Small intestine (tissue), 7 donors: ENCODE results near the gene HHLA2. TPM values are rescaled to one million over a fixed set of nuclear protein-coding genes. Genes with fewer than 3 reads are reported as not detected.

Source experiments
- DNase-seq, 2 donors: peaks; one replicate each; pipeline versions ENCODE4 v3.0.0 to v3.0.0-alpha.2; 2013
- FAIRE-seq: peaks from 2 replicates; lab custom pipeline; 2012; peaks lifted over from hg19 to GRCh38; lab: Jason Lieb, UNC
- H3K27ac ChIP-seq, 3 donors: one replicate each; pipeline ENCODE4 v1.5.1; 2013; ENCODE audit warnings: low read length in 2 of 3, mild to moderate bottlenecking in 2 of 3, control low read depth in 1 of 3, inconsistent platforms in 1 of 3, low read depth in 1 of 3, moderate library complexity in 1 of 3
- H3K27me3 ChIP-seq, 3 donors: one replicate each; pipeline ENCODE4 v1.6.1; 2013; ENCODE audit warnings: low read length in 3 of 3, inconsistent platforms in 1 of 3; ENCODE audit not compliant: control insufficient read depth in 3 of 3, insufficient read depth in 3 of 3
- H3K36me3 ChIP-seq, 3 donors: one replicate each; pipeline ENCODE4 v1.6.1; 2013; ENCODE audit warnings: low read length in 3 of 3, inconsistent platforms in 1 of 3, low read depth in 1 of 3, mild to moderate bottlenecking in 1 of 3, moderate library complexity in 1 of 3; ENCODE audit not compliant: control insufficient read depth in 3 of 3, insufficient read depth in 2 of 3
- H3K4me1 ChIP-seq, 3 donors: one replicate each; pipeline ENCODE4 v1.6.1; 2013; ENCODE audit warnings: low read length in 2 of 3, inconsistent platforms in 1 of 3, low read depth in 1 of 3, mild to moderate bottlenecking in 1 of 3, moderate library complexity in 1 of 3; ENCODE audit not compliant: control insufficient read depth in 3 of 3, insufficient read depth in 2 of 3
- H3K4me3 ChIP-seq, 3 donors: one replicate each; pipeline ENCODE4 v1.5.1; 2013; ENCODE audit warnings: low read length in 3 of 3, control low read depth in 1 of 3, inconsistent platforms in 1 of 3, low read depth in 1 of 3, mild to moderate bottlenecking in 1 of 3, moderate library complexity in 1 of 3
- H3K9me3 ChIP-seq, 2 donors: one replicate each; pipeline ENCODE4 v1.6.1; 2013; ENCODE audit warnings: low read depth in 1 of 2, low read length in 1 of 2; ENCODE audit not compliant: control insufficient read depth in 2 of 2, insufficient read depth in 1 of 2
- WGBS, 3 donors: extraction: QIAGEN DNeasy Blood & Tissue Kit; methylation state at CpG; one replicate each; pipeline ENCODE4 v1.1.7; 2013; 5-methylcytosine and 5-hydroxymethylcytosine counted together
- polyA plus RNA-seq, 4 donors: library from polyadenylated mRNA; stranded (reverse) in 3 of 4; unstranded in 1 of 4; fragments of 200-250 nt in 3 of 4; fragments of 120-200 nt in 1 of 4; gene quantifications; one replicate each; pipeline versions ENCODE4 v1.2.1 to v1.2.3, GENCODE V29; 2013
- donor health status: healthy with polysubstance abuse.
- donor health status: control.
- donor health status: control.
- donor health status: Bipolar disorder and iron deficiency.
- donor health status: healthy.

HHLA2 gene
- polyA plus RNA-seq, 4 donors, result 20.5 to 130 (median 91.0) TPM

DNA sequence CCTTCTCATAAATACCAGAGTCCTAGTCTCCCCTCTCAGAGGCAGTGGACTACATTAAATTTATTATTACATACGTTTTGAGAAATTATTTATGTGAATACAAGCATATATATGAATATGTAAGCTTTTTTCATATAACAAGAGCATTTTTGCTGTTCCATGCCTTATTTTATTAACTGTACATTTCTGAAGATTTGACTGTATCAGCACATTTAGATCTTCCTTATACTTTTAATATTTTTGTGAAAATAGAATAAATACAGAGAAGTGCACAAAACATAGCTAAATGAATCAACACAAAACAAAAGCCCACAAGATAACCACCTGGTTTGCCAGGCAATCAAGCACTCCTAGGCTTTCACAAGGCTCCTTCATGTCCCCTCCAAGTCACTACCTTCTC is 27.8 kb downstream of the HHLA2 start:
- H3K36me3 ChIP-seq, result peaks cover 0 to 3% (median 2%) of the 10 kb centered on the region in 3 donors
- peaks cover 0 to 3% (median 0%) of the 10 kb centered on the region in 3 donors for H3K4me1 ChIP-seq
- H3K9me3 ChIP-seq, result no peaks in the 10 kb centered on the region
- 72 to 85% (median 80%) methylated on average over 1 of the region's 1 CpG for WGBS, 3 donors
- H3K4me3 ChIP-seq, result no peak overlapping the region
- DNase-seq (no peak), FAIRE-seq (no peak)
- H3K27ac ChIP-seq, result no peak overlapping the region
- no peaks in the 10 kb centered on the region for H3K27me3 ChIP-seq

DNA sequence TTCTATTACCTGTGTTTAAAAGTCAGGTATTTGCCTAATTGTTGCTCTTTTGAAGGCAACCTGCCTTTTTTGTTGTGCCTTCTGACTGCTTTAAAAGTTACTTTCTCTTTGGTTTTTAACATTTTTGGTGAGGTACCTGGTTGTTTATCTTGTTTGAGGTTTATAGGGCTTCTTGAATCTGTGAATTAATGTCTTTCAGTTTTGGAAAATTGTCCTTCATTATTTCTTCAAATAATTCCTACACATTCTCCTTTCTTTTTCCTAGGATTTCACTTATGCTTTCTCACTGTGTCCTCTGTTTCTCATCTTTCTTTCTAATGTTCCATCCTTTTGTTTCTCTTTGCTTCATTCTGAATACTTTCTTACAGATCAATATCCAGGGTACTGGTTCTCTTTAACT is 30.8 kb downstream of the HHLA2 start:
- H3K4me3 ChIP-seq, result no peak overlapping the region
- peaks cover 0 to 10% (median 9%) of the 10 kb centered on the region in 3 donors for H3K36me3 ChIP-seq
- no peaks in the 10 kb centered on the region for H3K9me3 ChIP-seq
- no peak overlapping the region for H3K27ac ChIP-seq
- no peaks in the 10 kb centered on the region for H3K27me3 ChIP-seq
- FAIRE-seq (no peak), DNase-seq (no peak)
- H3K4me1 ChIP-seq, result no peaks in the 10 kb centered on the region

DNA sequence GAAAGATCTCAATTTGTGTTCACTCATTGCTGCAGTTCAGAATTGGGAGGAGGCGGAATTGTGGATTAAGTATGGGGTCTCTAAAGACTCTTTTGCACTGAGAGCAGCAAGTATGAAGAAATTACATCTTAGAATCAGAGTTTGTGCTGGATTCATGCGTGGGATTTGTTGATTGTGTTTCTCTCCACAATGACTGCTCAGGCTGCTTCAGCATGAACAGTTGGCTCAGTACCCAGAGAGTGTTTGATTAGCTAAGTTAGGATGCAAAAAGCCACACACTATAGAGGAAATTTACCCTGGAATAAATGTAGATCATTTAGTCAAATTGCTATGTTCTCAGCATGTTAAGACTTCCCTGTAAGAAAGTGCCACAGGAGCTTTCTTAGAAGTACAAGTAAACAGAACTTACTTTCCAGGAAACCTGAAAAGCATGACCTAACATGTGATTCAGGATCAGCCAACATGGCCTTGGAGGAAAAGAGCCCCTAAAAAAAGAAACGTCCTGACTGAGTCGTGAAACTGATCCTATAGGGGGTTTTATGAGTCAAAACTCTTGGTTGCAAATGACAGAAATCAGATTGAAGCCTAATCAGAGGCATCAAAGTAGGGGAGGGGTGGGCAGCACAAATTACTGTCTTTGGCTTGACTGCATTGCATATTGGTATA is 32.6 kb downstream of the HHLA2 start:
- Histone ChIP-seq H3K27ac (no peak overlapping the region), H3K9me3 (no peaks in the 10 kb centered on the region), H3K4me3 (no peak overlapping the region), H3K4me1 (no peaks in the 10 kb centered on the region), H3K36me3 (peaks cover 0 to 10% (median 9%) of the 10 kb centered on the region in 3 donors), H3K27me3 (no peaks in the 10 kb centered on the region)
- DNase-seq (no peak), FAIRE-seq (no peak)
- 56 to 77% (median 65%) methylated on average over 4 of the region's 4 CpGs for WGBS, 3 donors

DNA sequence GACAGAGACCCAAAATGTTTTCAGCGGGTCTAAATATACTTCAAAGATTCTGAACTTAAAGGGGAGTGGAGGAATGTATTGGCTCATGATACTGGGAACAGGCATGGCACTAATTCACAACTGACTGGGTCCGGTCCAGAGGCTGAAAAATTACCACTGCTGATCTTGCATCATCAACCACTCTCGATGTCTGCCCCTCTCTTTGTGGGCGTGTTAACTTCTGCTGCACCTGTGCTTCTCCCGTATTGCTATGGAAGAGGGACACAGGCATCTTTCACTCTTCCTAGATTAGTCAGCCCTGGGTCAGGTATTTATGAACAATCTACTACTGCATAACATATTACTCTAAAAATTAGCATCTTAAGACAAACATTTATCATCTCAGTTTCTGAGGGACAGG is 33.2 kb downstream of the HHLA2 start:
- DNase-seq (no peak), FAIRE-seq (no peak)
- Histone ChIP-seq H3K4me3 (no peak overlapping the region), H3K36me3 (peaks cover 0 to 10% (median 9%) of the 10 kb centered on the region in 3 donors), H3K9me3 (no peaks in the 10 kb centered on the region), H3K27ac (no peak overlapping the region), H3K4me1 (no peaks in the 10 kb centered on the region), H3K27me3 (no peaks in the 10 kb centered on the region)
- WGBS, 3 donors, result 86 to 93% (median 90%) methylated on average over 5 of the region's 5 CpGs

DNA sequence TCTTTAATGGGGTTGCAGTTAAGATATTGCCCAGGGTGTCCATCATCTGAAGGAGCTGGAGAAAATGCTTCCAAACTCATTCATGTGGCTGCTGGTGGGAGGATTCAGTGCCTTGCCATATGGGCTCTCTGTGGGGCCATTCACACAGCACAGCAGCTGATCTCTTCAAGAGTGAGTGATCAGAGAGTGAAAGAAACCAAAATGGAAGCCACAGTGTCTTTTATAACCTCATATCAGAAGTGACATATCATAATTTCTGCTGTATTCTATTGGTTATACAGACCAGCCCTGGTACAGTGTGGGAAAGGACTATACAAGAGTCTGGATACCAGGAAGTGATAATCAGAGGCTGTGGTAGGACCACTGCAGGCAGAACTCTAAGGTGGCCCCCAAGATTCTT is 33.6 kb downstream of the HHLA2 start:
- Histone ChIP-seq H3K4me3 (no peak overlapping the region), H3K9me3 (no peaks in the 10 kb centered on the region), H3K4me1 (no peaks in the 10 kb centered on the region), H3K27me3 (no peaks in the 10 kb centered on the region), H3K27ac (no peak overlapping the region), H3K36me3 (peaks cover 0 to 10% (median 9%) of the 10 kb centered on the region in 3 donors)
- FAIRE-seq (no peak), DNase-seq (no peak)

DNA sequence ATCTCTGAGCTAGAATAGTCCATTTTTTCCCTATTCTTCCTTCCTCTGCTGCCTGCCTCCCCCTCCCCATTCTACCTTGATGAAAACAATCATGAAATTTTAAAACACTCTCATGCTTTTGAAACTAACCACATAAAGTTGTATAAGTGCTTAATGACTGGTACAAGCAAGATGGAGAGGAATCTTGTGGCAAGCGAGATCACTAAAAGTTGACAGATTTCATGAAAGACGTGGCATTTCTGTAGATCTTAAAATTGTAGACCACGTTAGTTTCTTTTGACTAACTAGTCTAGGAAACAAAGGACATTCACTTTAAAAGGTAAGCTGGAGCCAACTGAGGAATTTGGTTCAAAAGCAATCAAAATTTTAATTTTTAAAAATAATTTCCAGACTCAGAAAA is 35.4 kb downstream of the HHLA2 start:
- FAIRE-seq (no peak), DNase-seq (no peak)
- Histone ChIP-seq H3K27ac (no peak overlapping the region), H3K27me3 (no peaks in the 10 kb centered on the region), H3K4me3 (no peak overlapping the region), H3K4me1 (no peaks in the 10 kb centered on the region), H3K9me3 (no peaks in the 10 kb centered on the region), H3K36me3 (peaks cover 0 to 7% (median 6%) of the 10 kb centered on the region in 3 donors)
- WGBS, 3 donors, result 83 to 98% (median 94%) methylated on average over 3 of the region's 3 CpGs

DNA sequence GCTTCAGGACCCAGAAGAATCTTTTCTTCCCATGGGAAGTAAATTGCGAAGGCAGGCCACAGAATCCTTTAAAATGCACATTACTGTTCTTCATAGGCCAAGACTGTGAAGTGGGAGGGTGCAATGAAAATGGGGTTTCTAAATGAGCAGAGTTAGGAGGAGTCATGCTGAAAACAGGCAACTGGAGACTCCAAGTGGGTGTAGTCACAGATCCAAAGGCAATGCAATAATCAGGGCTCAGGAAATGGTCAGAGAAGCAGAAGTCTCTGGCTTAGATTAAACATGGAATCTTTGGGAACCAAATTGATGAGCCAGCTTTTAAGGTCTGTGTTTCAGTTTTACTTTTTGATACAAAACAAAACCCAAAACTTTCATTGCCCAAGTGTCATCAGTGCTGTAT is 37.6 kb downstream of the HHLA2 start:
- Histone ChIP-seq H3K36me3 (peaks cover 0 to 7% (median 6%) of the 10 kb centered on the region in 3 donors), H3K9me3 (no peaks in the 10 kb centered on the region), H3K27me3 (no peaks in the 10 kb centered on the region), H3K4me3 (no peak overlapping the region), H3K27ac (no peak overlapping the region), H3K4me1 (peaks cover 0 to 2% (median 0%) of the 10 kb centered on the region in 3 donors)
- FAIRE-seq, result no peak
- DNase-seq, result no peak
- 94 to 100% (median 95%) methylated on average over 1 of the region's 1 CpG for WGBS, 3 donors

DNA sequence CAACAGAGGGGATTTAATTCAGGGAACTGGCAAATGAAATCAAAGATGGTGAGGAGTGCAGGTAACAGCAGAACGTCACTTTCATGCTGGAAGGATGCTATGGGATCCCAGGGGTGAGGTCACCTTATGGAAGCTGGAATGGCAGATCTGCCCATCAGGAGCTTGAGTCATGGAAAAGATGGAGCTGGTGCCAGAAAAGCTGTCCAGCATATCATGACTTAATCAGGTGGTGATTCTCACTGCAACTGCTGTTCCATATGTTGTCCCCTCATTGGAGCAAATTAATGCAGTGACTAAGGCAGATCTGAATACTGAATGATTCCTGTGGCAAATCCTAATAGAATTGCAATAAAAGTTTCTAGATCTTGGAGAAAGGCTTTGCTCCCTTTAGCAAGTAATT is 38.4 kb downstream of the HHLA2 start:
- Histone ChIP-seq H3K4me3 (no peak overlapping the region), H3K27ac (no peak overlapping the region), H3K36me3 (peaks cover 0 to 7% (median 6%) of the 10 kb centered on the region in 3 donors), H3K4me1 (peaks cover 0 to 2% (median 0%) of the 10 kb centered on the region in 3 donors), H3K27me3 (no peaks in the 10 kb centered on the region), H3K9me3 (no peaks in the 10 kb centered on the region)
- no peak for FAIRE-seq
- DNase-seq, result no peak
- WGBS, 3 donors, result 92 to 100% (median 100%) methylated on average over 1 of the region's 1 CpG
